GM20000 (cell line): ENCODE measurements around the gene ABHD8.

Experiments
- DNase-seq: peaks from one replicate; pipeline ENCODE4 v3.0.0; 2012; ENCODE audit warnings: low spot score
- CTCF ChIP-seq: IDR thresholded peaks from 2 replicates; pipeline ENCODE4 v1.5.1; 2012; ENCODE audit warnings: mild to moderate bottlenecking, control low read depth; ENCODE audit errors: extremely low read depth, missing control alignments

The ABHD8 gene

DNA sequence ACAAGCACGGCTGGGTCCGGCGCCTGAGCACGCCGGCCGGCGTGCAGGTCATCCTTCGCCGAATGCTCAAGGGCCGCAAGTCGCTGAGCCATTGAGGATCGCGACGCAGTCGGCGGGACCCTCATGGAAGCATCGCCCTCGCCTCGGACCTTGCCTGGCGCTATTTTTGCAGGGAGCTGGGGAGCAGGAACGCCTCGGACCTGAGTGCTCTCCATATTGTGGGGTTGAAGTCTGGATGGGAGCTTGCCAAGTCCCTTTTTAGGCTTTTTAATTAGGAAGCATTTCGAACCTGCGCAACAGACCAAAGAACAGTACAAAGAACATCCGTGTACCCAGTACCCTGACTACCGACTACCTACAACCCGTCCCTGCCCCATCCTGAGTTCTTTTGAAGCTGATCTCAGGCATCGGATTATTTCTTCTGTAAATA is 3.1 kb upstream of the ABHD8 start:
- no peak for TF ChIP-seq CTCF
- DNase-seq, result no peak

GRCh38 chr19:17305517-17306284 is 2.5 kb upstream of the ABHD8 start, which contains the start of gene MRPL34:
TSS of gene MRPL34 (plus strand) at chr19:17305872. CDS start at chr19:17305893, 21 bp downstream.
- peak; percentile 92 for DNase-seq
- peak; percentile 56 for TF ChIP-seq CTCF

DNA sequence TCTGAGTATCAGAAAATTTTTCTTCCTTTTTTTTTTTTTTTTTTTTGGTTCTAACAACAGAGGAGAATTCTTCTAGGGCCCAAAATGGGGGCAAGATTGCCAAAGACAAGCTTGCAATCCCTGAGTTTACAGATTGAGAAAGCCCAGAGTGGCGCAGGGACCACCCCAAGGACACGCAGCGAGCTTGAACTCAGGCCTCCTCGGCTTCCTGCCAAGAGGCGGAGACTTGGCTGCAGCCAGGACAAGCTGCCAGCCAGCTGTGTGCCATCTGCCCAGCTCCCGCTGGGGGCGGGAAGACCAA is 1.9 kb upstream of the ABHD8 start:
- no peak for DNase-seq
- no peak for TF ChIP-seq CTCF

- no peak for DNase-seq
- no peak for TF ChIP-seq CTCF
Measured at GRCh38 chr19:17304386-17305215, 1.4 kb upstream of the ABHD8 start.

DNA sequence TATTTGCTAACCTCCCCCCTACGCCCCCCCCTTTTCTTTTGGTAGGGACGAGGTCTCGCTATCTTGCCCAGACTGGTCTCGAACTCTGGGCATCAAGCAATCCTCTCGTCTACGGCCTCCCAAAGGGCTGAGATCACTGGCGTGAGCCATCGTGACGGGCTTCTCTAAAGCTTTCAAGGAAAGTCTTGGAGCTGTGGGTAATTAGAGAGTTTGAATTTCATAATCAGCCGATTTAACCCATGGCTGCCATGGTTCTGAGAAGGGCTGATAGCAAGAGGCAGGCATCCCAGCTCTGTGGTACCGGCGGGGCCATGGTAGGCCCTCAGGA is 679 bp upstream of the ABHD8 start:
- no peak for DNase-seq
- TF ChIP-seq CTCF, result no peak

DNA sequence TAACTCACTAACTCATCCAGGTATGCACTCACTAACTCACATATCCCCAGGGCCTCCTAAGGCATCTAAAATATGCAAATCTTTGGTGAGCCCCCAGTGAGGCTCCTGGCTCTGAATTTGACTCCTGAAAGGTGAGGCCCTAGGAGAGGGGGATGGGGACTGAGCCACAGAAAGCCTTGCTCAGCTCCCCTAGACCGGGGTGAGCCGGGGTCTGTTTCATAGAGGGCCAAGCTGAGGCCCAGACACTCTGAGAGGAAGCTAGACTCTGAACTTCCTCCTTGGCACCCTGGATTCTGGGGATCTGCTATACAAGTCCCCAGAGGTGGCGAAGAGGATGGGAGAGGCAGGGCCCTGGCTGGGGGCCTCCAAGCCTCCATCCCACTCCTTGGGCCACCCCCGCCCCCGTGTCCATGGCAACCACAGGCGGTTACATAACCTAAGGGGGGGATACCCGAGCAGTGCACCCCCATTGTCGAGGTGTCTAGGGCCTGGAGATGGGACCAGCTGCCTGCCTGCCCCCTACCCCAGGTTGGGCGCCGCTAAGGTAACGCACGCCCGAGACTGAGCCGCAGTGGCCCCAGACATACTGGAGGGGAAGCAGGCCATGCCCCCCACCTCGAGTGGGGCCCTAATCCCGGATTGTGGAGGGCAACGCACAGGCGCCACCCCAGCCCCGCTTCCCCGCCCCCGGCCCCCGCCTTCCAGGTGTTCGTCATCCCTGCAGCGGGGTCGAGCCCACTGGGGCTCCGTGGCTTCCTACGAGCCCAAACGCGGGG is 646 bp downstream of the ABHD8 start:
- no peak for TF ChIP-seq CTCF
- peak; percentile 53 for DNase-seq
